HG03457 (cell line): Measurements from ENCODE around the gene AMN.

Experiments used
- ATAC-seq: cut with Tn5 transposase; IDR thresholded peaks from one replicate; pipeline ENCODE4 v1.9.1; 2021; ENCODE audit warnings: moderate number of reproducible peaks; ENCODE audit not compliant: unreplicated experiment

Gene AMN

DNA sequence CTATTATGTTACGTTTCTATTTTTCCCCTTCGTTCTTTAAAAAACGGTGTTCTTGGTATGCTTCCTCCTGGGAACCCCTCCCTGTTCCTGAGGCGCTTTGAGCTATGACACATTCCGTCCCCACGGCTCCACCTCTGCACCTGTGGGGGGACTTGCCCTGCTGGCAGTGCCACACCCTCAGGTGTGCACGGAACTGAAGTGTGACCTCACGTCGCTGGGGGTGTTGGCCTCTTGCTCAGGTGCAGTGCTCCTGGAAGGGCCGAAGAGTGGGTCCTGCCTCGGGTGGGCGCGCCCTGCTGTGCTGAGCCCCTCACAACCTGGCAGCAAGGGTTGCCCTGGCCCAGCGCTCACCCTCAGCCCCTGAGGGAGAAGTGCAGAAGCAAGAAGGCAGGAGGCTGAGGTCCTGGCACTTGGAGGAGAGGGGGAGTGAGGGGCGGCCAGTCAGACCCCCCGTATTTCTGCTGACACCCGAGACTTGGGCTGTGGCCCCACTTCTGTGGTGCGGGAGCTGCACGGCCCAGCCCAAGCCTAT lies 4.9 kb downstream of the AMN start:
- ATAC-seq = no peak

DNA sequence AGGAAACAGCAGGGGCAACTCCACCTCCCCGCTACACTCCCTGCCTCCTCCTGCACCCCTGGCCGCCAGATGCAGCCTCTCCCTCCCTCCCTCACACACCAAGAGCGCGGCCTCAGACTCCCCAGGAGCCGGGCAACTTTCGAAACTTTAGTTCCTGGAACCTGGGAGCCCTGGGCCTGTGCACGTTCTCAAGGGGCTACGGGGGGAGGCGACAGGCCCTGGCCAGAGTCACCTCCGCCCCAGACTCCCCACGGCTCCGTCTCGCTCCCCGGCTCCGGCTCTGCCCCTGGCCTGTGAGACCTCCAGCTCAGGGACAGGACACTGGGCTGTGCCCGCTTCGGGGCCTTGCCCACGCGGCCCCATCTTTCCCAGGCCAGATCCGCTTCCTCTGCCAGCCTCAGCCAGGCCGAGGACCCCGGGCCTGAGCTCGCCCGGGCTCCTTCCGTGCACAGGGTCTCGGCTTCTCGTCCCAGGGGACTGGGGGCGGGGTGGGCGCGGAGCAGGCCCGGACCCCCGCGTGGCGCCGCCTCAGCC lies 5.5 kb downstream of the AMN start:
- no peak for ATAC-seq

DNA sequence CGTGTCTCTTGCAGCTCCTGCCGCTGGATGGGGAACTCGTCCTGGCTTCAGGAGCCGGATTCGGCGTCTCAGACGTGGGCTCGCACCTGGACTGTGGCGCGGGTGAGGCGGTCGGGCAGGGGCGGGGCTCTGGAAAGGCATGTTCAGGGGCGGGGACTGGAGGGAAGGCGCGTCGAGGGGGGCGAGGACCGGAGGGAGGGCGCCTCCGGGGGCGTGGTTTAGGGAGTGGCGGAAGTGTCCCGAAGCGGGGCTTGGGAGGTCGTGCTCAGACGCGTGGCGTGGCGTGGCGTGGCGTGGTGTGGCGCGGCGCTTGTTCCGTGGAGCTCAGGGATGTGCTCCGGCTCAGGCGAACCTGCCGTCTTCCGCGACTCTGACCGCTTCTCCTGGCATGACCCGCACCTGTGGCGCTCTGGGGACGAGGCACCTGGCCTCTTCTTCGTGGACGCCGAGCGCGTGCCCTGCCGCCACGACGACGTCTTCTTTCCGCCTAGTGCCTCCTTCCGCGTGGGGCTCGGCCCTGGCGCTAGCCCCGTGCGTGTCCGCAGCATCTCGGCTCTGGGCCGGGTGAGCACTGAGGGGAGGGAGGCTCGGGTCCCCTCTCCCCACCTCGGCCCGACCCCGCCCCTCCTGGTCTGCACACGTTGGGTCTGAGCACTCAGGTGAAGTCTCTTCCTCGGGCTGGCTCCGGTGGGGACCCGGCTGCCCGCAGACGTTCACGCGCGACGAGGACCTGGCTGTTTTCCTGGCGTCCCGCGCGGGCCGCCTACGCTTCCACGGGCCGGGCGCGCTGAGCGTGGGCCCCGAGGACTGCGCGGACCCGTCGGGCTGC lies 6.2 kb downstream of the AMN start:
- ATAC-seq = peak; percentile 63

DNA sequence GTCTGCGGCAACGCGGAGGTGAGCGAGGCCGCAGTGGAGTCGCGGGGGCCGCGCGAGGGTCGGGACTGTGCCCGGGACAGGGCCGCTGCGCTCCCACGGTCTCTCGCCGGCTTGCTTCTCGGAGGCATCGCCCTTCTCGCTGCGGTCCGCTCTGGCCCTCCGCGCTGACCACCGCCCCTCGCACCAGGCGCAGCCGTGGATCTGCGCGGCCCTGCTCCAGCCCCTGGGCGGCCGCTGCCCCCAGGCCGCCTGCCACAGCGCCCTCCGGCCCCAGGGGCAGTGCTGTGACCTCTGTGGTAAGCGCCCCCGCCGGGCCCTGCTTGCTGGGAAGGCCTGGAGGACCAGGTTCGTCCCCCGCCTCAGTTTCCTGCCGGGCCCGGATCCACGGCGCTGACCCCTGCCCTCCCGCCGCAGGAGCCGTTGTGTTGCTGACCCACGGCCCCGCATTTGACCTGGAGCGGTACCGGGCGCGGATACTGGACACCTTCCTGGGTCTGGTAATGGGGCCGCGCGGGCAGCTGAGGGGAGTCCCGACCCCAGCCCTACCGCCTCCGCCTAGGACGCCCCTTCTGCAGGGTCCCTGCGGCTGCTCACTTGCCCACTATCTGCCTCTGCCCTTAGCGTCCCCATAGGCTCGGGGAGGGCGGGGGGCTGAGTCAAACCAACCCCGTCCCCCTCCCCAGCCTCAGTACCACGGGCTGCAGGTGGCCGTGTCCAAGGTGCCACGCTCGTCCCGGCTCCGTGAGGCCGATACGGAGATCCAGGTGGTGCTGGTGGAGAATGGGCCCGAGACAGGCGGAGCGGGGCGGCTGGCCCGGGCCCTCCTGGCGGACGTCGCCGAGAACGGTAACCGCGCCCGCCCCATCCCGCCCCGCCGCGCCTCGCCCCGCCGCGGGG lies 7.0 kb downstream of the AMN start:
- no peak for ATAC-seq

DNA sequence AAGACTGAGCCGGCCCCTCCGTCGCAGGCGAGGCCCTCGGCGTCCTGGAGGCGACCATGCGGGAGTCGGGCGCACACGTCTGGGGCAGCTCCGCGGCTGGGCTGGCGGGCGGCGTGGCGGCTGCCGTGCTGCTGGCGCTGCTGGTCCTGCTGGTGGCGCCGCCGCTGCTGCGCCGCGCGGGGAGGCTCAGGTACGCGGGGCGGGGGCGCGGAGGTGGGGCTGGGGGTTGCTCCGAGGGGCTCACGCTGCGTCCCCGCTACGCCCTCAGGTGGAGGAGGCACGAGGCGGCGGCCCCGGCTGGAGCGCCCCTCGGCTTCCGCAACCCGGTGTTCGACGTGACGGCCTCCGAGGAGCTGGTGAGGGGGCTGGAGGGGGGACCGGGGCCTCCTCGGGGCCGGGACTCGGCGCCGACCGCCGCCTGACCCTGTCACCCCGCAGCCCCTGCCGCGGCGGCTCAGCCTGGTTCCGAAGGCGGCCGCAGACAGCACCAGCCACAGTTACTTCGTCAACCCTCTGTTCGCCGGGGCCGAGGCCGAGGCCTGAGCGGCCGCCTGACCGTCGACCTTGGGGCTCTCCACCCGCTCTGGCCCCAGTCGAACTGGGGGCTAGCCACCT lies 7.8 kb downstream of the AMN start:
- no peak for ATAC-seq

DNA sequence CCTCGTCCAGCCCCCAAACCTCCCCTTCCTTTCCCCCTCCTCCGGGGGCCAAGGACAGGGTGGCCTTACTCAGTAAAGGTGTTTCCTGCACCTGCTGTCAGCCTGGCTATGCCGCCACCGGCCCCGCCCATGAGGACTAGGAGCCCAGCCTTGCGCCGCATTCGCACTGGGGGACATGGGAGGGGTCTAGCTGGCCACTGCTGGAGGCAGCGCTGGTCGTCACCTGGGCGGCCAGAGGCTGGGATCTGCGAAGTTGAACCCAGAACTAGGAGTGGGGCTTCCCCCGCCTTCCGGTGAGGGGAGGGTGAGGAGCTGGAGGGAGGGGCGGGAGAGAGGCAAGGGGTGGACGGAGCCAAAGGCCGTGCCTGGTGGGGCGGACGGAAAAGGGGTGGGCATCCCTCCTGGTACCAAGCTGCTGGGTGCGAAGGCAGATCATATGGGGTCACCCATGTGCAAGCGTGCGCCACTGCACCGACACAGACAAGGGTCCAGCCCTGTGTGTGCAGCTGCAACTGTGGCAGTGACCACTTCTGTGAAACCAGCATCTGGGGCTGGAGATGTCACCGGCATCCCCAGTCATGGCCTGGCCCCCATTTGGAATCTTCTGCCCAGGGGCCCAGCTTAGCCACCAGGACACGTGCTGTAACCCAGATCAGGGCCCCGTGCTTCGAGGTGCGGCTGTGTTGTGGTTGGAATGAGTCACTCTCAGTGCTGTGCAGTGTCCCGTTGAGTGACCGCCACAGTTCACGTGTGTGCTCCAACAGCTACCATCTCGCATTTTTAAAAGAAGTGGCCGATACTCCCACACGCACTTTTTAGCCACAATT lies 8.5 kb downstream of the AMN start:
- ATAC-seq = no peak

DNA sequence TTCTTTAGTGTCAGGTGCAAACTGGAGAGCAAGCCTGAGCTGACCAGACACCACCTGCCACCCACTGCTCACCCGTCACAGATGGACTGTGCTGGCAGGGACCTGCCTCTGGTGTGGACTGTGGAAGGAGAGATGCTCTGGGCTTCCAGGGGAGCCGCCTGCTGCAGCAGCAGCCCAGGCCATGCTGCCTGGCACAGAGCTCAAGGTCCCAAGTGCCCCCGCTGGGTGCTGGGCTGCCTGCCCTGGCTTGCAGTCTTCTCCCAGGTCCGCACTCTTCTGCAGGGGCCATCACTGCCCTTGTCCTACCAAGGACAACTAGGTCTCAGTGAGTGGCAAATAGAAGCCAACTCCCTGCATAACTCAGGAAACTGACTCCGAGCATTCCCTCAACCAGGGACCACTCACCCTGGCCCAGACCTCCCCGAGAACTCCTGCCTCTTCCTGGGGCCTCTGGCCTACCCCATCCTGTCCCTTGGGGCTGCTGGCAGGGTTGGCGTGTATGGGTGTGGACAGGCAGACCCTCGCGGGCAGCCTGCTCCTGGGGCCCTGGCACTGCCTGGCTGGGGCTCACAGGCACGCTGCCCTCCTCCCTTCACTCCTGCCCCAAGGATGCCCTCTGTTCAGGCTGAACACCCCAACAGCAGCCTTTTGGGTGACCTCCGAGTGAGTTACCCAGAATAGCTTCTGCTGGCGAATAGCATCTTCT lies 9.3 kb downstream of the AMN start:
- no peak for ATAC-seq

DNA sequence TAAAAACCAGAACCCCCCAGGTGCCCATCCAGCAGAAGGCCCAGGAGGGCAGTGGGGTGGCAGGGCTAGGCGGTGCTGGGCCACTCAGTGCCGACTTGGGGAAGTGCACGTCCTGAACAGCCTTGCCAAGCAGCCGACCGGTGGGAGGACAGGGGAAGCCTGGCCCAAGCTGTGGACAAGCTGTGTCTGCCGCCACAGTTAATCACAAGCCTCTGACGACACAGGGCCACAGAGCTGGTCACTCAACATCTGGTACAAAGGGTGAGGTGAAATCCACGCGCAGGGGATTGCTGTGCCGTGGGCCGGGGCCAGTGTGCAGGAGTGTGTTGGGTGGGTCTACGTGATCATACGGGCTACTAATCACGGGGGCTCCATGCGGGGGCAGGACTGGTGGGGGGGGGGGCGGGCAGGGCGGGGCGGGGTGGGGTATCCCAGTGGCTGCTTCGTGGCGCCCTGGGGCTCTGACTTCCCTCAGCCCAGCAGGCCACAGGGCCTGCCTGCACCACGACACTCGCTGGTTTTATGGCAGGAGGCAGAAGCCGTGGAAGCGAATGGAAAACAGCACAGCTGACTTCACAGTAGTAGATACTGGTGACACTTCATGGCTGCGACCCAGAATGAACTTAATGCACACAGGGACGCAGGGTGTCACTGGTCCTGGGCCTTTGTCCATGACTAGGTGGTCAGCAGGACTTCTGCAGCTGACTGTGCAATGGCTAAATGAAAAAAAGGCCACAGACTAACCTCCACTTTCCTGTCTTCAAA lies 10.2 kb downstream of the AMN start:
- no peak for ATAC-seq

DNA sequence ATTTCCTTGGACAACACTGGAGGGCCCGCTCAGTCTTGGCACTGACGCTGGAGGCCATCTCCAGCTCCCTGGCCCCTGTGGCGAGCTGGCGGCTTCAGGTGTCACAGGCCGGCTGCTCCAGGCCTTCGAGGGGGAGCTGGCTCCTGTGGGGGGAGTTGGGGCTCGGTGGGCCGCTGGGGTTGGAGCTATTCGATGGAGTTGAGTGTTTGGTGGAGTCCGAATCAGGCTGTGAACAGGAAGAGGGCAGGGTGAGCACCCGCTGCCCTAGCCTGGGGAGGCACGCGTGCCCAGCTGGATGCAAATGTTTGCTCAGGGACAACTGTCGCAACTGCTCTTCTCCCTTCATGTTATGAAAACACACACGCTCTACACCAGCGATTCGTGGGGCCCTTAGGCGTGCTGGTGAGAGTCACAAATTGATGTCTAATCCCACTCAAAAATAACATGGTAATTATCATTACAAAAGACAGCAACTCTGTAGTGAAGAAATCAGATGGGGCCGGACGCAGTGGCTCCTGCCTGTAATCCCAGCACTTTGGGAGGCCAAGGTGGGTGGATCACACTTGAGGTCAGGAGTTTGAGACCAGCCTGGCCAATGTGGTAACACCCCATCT lies 11.3 kb downstream of the AMN start:
- ATAC-seq = no peak

DNA sequence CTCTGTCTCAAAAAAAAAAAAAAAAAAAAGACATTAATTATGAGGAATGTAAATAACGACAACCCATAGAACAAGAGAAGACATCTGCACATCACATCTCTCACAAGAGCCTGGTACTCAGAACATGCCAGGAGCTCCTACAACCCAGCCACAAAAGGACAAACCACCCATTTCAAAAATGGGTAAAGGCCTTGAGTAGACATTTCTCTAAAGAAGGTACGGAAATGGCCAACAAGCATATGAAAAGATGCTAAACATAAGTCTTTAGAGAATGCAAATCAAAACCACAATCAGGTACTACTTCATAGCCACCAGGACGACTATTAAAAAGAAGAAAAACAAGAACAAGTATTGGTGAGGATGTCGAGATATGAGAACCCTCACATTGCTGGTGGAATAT lies 13.3 kb downstream of the AMN start:
- ATAC-seq = no peak

DNA sequence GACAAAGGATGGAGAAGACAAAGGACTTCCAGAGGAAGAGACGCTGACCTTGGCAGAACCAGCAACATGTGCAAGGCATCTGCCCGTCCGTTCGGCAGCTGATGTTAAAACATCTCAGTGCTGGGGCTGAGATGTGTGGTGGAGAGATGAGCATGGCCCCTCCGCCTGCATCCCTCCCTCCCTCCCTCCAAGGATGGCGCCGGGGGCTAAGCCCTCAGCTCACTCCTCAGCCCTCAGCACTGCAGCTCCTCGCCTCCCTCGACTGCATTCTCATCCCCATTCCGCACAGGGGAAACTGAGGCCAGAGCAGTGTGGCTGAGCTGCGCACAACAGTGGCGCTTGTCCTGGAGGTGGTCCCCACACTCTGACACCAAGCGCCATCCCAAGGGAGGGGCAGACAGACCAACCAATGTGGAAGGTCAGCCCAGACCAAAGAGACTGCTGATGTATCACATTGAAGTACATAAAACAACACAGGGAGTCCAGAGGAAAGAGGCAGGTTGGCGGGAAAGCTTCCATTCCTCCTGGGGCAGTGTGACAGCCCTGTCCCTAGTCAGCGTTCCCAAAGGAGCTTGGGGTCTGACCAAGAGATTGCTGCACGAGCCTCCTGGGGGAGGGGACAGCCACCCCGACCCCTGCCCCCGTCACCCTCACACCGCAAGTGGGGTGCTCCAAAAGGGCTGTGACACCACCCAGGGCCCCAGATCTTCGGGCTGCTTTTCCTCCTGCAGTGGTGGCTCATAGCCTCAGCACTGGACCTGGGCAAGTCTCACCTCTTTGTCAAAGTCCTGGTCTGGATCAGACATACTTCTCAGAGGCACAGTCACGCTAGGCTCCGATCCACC lies 15.1 kb downstream of the AMN start:
- no peak for ATAC-seq

DNA sequence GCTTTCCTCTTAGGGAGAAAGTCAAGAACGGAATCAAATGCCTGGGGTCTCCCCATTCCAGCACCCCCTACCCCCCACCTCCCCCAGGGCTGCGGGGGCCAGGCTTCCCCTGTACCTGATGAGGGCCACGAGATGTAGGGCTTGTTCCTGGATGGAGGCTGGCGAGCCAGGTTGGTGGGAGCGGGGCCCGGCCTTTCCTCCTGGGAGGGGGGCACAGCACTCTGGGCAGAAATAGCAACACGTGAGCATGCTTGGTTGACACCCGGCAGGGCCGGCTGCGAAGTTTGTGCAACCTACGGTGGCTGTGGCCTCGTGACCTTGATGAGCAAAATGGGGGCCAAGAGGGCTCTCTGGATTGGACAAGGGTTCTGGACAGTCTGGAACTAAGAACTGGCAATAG lies 15.7 kb downstream of the AMN start:
- ATAC-seq = no peak

DNA sequence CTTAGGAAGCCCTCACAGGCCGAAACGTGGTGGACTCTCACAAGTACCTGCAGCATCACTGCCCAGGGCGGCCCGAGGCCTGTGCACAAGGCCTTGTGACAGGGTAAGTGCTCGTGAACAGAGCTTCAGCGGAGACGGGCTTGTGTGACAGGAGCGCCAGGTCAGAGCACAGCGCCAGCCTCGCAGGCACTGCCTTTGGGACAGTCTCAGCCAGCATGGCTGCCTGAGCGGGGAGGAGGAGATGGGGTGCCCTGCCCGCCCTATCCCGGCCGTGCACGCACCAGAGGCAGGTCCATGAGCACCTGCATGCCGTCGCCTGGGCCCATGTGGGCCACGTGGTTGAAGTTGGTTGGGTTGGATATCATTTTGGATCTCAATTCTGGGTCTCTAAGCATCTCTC lies 16.9 kb downstream of the AMN start:
- ATAC-seq = no peak

DNA sequence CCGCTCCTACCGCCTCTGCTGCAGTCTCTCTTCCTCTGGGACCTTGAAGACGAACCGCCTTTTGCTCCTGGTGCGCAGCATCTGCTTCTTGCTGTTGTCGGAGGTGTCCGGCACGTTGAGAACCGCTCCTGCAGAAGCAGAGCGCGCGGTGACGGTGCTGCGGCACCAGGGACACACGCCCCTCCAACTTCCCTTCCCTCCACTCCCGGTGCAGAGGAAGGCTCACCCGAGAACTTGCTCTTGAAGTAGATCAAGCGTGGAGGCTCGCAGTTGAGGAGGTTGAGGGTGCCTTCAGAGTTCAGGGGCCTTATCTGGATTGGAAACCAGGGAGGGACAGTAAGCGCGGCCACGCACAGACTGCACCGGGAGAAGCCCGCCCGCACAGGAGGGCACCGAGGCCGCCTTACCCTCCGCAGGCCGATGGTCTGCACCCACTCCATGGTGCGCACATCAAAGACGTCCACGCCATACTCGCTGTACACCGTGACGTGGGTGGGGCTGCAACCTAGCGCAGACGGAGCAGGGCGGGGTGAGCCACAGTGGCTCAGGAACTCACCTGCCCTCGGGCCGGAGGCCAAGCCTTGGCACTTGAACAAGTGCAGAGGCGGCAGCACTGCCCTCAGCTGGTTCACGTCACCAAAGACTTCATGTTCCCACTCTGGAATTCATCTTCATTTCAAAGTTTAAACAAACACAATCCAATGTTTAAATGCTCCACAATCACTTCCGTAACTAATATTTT lies 17.5 kb downstream of the AMN start:
- ATAC-seq = no peak

DNA sequence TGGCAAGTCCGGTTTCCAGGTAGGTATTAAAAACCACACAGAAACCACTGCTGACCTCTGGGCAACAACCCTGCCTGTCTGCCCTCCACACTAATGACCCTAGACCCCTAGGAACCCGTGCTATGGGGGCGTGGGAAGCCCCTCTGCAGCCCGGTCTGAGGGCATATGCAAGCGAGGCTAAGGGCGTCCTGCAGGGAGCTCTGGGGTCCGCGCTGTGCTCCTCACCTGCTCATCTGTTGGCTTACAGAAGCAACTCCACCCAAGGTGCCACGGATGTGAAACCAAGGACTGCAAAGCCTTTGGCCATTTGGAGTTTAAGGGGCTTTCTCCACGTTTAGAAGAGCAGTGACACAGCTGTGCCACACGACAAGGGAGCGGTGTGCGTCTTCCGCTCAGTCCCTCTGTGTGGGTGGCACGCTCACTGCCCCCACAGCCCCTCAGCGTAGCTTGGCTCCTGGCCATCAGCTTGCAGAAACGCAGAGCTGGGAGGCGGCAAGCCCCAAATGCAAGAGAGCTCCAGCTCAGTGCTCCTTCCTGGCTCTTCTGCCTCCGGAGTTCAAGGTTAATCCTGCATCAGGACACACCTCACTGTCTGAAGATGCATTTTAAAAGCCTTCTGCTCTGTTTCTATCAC lies 18.4 kb downstream of the AMN start:
- ATAC-seq = no peak

DNA sequence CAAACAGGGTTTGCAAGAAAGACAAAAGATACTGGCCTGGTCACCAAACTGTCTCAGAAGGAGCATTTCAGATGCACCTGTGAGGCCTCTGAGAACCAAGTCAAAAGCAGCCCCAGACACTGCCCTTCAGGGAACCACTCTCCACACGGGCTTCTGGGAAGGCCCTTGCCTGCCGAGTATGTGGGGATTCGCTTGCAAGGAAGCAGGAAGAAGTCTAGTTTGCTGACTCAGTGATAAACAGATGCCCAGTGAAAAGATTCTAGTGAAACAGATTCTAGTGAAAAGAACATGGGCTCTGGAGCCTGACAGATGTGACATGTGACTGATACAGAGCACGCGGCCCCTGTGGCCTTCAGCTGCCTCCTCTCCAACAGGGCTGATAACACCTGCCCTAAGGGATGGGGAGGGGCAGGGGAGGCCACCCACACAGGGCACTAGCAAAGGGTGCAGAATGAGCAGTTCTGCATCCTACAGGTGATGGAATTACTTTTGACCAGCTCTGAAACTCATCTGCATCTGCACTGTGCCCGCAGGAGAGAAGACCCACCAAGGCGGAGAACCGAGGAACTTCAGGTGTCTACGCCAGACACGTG lies 19.1 kb downstream of the AMN start:
- ATAC-seq = no peak
